ENCODE data around the gene SLC15A3.
"Not testable (repeated sequence)": the region's sequence is repeated elsewhere in the genome, so short reads cannot be mapped to it uniquely, and the experiment has no call there.

SLC15A3 gene

DNA sequence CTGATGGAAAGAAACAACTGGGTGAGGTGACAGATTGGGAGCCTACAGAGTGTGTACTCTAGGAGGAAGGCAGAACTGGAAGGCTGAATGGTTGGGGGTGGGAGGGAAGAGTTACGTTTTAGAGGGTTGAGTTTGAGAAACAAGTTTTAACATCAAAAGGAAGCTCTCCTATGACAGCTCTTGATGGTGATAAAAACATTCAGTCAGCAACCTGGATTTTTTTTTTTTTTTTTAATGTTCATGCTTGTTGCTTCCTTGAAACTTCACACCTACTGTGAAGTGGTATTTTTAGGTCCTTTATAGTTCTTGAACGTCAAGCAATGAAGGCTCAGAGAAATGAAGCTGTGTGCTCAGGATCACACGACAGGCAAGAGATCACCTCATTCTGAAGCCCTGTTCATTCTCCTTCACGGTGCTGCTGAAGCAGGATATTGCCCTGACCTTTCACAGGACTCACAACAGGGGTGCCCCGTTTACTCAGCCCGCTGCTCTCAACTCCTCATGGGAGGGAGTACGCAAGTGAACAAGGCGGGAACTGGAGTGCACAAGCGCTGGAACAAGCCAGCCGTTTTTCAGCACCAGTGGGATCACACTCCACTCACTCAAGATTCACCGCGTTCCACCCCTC lies 39.6 kb downstream of the SLC15A3 start:
- DNase-seq: no peak

GRCh38 chr11:60910711-60911380 lies 41.1 kb downstream of the SLC15A3 start:
- DNase-seq: no peak

DNA sequence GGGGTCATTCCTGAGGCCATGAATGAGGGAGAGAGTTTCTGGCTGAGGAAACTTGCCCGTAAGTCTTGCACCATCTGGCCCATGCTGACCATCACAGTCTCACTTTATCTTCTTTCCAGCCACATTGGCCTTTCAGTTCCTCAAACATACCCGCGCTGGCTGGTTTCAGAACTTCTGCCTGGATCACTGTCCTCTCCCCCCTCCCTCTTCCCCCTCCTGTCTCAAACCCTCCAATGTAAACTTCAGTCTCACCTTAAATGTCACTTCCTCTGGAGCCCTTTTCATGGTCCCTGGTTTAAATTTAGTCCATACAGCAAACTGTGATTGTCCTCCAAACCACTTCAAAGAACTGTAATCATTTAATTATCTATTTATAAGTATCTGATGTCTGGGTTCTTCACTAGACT lies 41.7 kb downstream of the SLC15A3 start:
- DNase-seq: no peak

DNA sequence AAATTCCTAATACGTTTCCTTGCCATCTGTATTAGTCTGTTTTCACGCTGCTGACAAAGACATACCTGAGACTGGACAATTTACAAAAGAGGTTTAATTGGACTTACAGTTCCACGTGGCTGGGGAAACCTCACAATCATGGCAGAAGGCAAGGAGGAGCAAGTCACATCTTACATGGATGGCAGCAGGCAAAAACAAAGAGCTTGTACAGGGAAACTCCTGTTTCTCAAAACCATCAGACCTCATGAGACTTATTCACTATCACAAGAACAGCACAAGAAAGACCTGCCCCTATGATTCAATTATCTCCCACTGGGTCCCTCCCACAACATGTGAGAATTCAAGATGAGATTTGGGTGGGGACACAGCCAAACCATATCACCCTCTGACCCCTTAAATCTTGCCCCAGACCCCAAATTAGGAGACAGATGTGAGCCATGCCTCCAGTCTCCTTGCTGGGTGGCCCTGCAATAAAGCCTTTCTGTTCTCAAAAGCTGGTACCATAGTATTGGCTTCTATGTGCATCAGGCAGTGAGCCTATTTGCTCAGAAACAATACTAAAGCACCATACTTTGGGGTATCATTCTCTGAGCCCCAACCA lies 42.2 kb downstream of the SLC15A3 start:
- DNase-seq: not testable (repeated sequence)

DNA sequence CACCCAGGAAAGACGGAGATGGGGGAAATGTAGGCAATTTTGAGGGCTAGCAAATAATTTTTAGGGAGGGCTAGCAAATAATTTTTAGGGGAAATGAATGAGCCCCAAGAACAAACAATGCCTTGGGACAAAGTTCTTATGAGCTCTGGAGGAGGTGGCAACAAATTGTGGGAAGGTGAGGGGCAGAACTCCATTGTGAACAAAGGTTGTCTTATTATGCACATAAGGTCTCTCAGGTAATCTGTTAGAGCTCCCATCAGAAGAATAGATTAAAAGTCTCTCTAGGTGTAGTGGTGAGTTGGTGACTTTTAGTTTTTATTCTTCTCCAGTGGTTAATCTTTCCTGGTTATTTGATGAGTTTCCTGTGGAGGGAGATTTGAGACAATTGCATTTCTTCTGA lies 43.2 kb downstream of the SLC15A3 start:
- DNase-seq: no peak

- DNase-seq: peak; percentile 98
Observed at GRCh38 chr11:60906132-60906972, 45.6 kb downstream of the SLC15A3 start, which contains the start of gene PRPF19. TSS of gene PRPF19 (minus strand) at chr11:60906585. CDS start at chr11:60906382, 203 bp downstream.

DNA sequence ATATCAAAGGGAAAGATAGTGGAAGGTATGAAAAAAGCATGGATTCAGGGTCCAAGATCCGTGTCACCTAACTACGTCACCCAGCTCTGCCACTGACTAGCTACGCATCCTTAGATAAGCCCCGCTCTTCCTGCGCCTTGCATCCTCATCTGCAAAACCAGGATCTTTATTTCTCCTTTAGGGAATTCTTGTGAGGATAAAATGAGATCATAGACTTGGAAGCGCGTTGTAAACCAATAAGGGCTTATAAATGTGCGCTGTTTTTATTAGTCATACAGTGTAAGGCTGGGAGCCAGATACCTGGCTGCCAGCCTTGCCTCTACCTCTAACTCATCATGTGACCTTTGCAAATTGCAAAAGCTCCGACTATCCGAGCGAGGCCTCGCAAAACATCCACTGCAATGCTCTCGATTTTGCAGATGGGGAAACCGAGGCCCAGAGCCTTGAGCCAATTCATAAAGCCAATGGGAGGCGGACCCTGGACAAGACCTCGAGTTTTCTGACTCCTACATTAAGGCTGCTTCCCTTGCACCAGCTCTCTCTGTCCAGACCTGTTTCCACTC lies 46.3 kb downstream of the SLC15A3 start:
- DNase-seq: peak; percentile 74

- DNase-seq: no peak
Observed at GRCh38 chr11:60905047-60905446, 46.9 kb downstream of the SLC15A3 start.

DNA sequence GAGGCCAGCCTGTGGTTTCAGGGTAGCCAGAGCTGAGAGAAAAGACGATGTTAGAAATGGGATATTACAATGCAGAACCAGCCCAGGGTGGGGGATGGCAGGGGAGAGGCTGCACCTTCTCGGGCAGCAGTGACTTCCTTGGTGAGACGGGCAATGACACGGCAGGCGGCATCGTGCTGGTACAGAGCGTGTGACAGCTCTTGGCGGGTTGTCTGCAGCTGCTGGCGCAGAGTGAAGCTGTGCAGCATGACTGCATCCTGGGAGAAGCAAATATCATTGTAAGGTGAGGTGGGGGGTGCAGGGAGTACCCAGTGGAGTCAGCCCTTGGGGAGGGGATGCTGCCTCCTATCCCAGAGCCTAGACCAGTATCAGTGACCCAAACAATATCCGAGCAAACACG lies 49.4 kb downstream of the SLC15A3 start:
- DNase-seq: no peak

DNA sequence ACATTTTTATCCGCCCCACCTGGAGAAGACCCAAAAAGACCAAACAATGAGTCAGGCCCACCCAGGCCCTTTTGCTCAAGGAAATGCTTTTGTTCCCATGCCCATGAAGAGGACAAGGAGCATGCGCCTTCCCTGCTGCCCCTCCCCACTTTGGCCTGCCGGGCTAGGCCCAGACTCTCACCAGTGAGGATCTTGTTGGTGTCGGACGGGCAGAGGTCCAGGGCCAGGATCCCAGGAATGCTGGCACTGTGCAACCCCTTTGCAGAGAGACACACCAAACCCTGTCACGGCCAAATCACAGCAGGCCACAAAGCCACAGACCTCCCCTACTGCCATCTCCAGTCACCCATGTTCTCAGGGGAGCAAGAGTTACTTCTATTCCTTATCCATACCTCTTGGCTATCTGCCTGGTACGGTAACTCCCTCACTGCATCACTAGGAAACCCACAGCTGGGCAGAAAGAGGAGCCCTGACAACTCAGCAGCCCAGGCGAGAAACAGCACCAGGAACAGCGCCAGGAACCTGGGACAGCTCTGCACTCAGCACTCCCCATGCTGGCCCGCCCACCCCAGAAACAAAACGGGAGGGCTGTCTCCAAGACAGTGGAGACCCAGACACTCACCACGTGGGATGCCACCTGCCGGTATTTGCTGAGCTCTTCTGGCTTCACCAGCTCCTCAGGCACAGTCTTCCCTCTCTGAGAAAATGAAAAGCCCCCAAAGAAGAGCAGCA lies 51.1 kb downstream of the SLC15A3 start:
- no peak for DNase-seq

- no peak for DNase-seq
Observed at GRCh38 chr11:60899977-60900376, 52.0 kb downstream of the SLC15A3 start.

DNA sequence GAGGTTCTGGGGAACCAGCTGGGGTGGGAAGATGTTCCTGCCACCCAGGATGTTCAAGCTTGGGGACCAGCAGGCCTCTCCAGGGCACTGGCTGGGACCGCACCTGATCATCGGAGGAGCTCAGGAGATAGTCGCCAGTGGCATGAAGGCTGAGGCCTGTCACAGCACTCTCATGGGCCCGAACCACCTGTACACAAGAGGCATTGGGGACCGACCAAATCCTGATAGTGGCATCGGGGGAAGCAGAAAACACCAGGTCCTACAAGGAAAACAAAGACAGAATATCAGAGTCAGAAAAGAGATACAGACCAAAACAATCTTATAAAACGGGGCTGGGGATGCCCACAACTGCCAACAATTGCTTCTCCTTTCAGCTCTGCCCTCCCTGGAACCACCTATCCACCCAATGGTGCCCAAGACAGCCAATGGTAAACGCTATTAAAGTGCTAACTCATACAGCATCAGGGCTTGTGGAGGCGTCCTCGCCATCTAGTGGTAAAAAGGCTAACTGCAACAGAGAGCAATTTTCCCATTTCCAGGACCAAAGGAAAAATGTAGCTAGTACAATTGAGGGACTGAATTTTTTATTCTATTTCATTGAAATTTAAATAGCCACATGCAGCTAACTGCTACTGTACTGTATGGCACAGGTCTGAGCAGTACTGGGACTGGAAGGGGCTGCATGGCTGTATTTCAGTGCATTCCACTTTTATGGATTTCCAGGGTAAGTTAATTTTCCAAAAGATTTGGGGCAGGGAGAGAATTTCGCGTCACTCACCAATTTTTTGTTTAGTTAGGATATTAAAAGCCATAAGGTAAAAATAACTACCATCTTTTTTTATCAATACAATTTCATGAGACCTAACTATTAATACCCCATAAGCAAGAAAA lies 52.7 kb downstream of the SLC15A3 start:
- DNase-seq: peak; percentile 87

- DNase-seq: no peak
Observed at GRCh38 chr11:60897496-60897895, 54.5 kb downstream of the SLC15A3 start.

DNA sequence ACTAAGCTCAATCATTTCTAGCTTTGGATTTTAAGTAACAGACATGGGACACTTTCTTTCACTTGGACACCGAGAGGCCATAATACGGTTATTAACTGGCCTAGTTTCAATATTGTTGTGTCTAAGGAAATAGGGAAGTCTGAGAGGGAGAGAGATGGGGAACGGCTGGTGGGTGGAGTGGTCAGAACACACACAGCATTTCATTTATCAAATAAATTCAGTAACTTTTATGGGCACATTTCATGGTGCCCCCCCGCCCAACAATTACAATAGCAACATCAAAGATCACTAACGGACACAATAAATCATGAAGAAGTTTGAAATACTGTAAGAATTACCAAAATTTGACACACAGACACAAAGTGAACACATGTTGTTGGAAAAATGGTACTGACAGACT lies 56.3 kb downstream of the SLC15A3 start:
- no peak for DNase-seq

DNA sequence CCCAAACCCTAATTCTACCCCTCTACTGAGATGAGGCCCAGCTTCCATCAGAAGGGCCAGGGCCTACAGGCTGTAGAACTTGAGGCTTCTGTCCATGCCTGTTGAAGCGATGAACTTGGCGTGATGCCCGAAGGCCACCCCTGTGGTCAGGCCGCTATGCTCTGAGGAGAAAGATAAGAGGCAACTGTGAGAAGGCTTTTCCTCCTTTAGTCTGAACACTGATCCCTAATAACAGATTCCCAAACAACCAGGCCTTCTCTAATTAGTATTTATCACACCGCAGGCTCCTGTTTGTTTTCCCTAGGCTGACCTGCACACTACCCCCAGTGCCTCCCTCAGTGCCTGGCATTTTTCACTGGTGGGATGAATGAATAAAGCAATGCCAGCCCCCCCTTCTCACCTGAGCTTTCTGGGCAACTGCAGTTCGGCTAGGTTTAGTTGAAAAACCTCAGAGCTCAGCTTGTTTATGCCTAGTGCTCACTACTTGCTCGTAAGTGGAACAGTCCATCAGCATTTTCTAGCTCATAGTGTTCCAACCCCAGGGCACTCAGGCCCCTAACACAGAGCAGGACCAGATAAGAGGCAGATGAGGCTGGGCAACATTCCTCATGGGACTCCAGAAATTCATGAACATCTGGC lies 60.8 kb downstream of the SLC15A3 start:
- no peak for DNase-seq

GRCh38 chr11:60890696-60891095 lies 61.3 kb downstream of the SLC15A3 start:
- DNase-seq: no peak

- DNase-seq: peak; percentile 19
Observed at GRCh38 chr11:60889869-60890311, 62.1 kb downstream of the SLC15A3 start.

DNA sequence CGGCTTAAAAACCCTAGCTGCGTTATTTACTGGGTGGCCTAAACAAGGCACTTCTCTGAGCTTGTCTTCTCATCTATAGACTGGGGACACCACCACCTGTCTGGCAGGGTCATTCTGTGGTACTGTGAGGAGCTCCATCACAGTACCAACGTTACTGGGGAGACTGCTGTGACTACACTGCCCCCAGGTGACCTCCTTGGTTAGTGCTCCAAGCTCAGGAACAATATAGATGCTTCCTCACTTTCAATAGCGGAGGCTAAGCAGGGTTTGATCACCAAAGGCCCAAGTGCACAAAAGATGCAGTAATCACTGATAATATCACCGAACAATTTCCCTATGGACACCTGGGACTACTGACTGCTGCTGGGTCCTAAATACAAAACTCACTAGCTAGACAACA lies 64.4 kb downstream of the SLC15A3 start:
- peak; percentile 96 for DNase-seq

All from DMS53 (cell line).